Stomach (tissue), 4 donors: ENCODE measurements around the gene EXOSC7.

Experiments used
- CTCF ChIP-seq, 7 experiments: fragments of 450-650 bp in 4 of 7; fragments of 200-600 bp in 3 of 7; sonication (generic) in 3 of 7; IDR thresholded peaks; one replicate each; pipeline ENCODE4 v1.5.1; 2016 to 2019; ENCODE audit warnings: antibody characterized with exemption in 7 of 7, control low read depth in 2 of 7, mild to moderate bottlenecking in 1 of 7
- EP300 ChIP-seq: sonication (generic); formaldehyde crosslinking; IDR thresholded peaks from one replicate; pipeline ENCODE4 v1.6.1; 2017; ENCODE audit warnings: antibody characterized with exemption
- POLR2A ChIP-seq, 4 donors: fragments of 450-650 bp; IDR thresholded peaks; one replicate each; pipeline ENCODE4 v1.6.1; 2016; ENCODE audit warnings: antibody characterized with exemption in 4 of 4, control low read depth in 2 of 4, mild to moderate bottlenecking in 1 of 4, moderate library complexity in 1 of 4
- POLR2AphosphoS5 ChIP-seq, 3 donors: sonication (generic); formaldehyde crosslinking; IDR thresholded peaks; one replicate each; pipeline ENCODE4 v1.6.1; 2016; ENCODE audit warnings: antibody characterized with exemption in 3 of 3

GRCh38 chr3:45033791-45034190, 57.7 kb downstream of the EXOSC7 start:
- TF ChIP-seq CTCF (IDR thresholded peaks at IDR 0.05) = no peak
- no peak for TF ChIP-seq POLR2AphosphoS5 (IDR thresholded peaks at IDR 0.05)
- no peak for TF ChIP-seq POLR2A (IDR thresholded peaks at IDR 0.05)
- no peak for TF ChIP-seq EP300
